GM06990 (cell line): ENCODE measurements around the gene CARTPT.

ENCODE experiments used
- DNase-seq: peaks from one replicate; pipeline ENCODE4 v3.0.0-alpha.2; 2011; ENCODE audit not compliant: insufficient read length; ENCODE audit errors: extremely low read depth
- H3K27me3 ChIP-seq: replicated peaks from 2 replicates; pipeline ENCODE4 v1.6.0; 2011; ENCODE audit warnings: low read length; ENCODE audit not compliant: control insufficient read depth, insufficient read depth
- H3K36me3 ChIP-seq: 2 replicates; pipeline ENCODE4 v1.5.1; 2011; ENCODE audit warnings: low read length; ENCODE audit not compliant: control insufficient read depth, insufficient read depth
- H3K4me3 ChIP-seq: replicated peaks from 2 replicates; pipeline ENCODE4 v1.5.1; 2011; ENCODE audit warnings: low read depth, mild to moderate bottlenecking, control low read depth, low read length
- TF ChIP-seq, protein P1 (sequence below): IDR thresholded peaks from 2 replicates; pipeline ENCODE4 v1.5.1; 2011; ENCODE audit warnings: low read length, control low read depth, mild to moderate bottlenecking, inconsistent platforms; ENCODE audit not compliant: insufficient read depth, poor library complexity, severe bottlenecking

CARTPT gene

DNA sequence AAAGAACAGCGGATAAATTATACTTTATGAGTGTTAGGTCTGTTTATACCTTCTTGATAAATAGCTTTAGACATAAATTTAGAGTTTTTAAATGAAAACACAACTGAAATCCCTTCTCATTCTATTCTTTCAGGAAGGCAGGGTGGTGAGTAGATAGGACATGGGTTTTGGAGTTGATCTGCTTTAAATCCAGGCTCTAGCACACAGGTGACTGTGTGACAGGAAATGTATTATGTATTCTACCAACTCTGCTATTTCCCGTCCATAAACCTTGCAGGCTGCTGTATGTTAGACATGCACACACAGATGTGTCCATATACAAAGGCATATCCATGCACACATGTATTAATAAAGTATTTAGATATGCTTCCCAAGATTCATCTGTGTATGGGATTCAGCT, 19.3 kb upstream of the CARTPT start:
- no peaks in the 10 kb centered on the region for H3K36me3 ChIP-seq
- no peak for DNase-seq
- H3K4me3 ChIP-seq = no peak overlapping the region
- TF ChIP-seq, protein P1, sequence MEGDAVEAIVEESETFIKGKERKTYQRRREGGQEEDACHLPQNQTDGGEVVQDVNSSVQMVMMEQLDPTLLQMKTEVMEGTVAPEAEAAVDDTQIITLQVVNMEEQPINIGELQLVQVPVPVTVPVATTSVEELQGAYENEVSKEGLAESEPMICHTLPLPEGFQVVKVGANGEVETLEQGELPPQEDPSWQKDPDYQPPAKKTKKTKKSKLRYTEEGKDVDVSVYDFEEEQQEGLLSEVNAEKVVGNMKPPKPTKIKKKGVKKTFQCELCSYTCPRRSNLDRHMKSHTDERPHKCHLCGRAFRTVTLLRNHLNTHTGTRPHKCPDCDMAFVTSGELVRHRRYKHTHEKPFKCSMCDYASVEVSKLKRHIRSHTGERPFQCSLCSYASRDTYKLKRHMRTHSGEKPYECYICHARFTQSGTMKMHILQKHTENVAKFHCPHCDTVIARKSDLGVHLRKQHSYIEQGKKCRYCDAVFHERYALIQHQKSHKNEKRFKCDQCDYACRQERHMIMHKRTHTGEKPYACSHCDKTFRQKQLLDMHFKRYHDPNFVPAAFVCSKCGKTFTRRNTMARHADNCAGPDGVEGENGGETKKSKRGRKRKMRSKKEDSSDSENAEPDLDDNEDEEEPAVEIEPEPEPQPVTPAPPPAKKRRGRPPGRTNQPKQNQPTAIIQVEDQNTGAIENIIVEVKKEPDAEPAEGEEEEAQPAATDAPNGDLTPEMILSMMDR = no peak
- no peaks in the 10 kb centered on the region; the same call in 1 of the 2 replicates for H3K27me3 ChIP-seq

DNA sequence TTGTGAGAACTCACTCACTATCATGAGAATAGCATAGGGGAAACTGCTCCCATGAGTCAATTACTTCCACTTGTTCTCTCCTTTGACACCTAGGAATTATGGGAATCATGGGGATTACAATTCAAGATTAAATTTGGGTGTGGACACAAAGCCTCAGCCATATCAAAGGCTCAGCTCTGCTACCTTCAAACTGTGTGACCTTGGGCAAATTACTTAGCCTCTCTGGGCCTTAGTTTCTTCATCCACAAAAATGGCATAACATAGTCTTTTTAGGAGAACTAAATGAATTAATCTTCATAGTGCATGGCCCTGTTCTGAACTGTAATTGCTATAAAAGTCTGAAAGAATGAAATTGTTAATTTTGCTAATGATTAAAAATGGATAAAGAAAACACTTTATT, 18.3 kb upstream of the CARTPT start:
- H3K36me3 ChIP-seq = no peaks in the 10 kb centered on the region
- no peaks in the 10 kb centered on the region for H3K27me3 ChIP-seq

DNA sequence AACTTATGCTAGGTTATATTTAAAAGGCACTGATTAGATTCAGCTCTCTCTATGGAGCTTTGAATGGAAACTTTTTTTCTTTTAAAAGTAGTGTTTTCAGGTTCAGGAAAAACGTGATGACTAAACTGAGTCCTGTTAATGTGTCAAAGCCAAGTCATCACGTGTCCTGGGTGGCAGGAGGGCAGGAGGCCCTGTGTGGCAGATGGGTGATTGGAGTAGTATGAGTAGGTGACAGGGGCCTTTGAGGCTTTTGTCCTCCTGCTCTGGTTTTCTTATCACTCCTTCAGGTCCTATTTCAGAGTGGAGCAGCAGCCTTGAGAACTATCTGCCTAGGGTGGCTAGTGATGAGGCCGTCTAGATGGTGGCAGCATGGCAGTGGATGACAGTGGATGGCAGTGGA, 17.7 kb upstream of the CARTPT start:
- no peak for DNase-seq
- TF ChIP-seq, protein P1 = no peak
- H3K4me3 ChIP-seq = no peak overlapping the region
- H3K36me3 ChIP-seq = no peaks in the 10 kb centered on the region
- no peaks in the 10 kb centered on the region for H3K27me3 ChIP-seq

More for the DNA sequence above, 18.3 kb upstream of the CARTPT start:
- TF ChIP-seq, protein P1 = no peak
- H3K4me3 ChIP-seq = no peak overlapping the region
- DNase-seq = no peak

DNA sequence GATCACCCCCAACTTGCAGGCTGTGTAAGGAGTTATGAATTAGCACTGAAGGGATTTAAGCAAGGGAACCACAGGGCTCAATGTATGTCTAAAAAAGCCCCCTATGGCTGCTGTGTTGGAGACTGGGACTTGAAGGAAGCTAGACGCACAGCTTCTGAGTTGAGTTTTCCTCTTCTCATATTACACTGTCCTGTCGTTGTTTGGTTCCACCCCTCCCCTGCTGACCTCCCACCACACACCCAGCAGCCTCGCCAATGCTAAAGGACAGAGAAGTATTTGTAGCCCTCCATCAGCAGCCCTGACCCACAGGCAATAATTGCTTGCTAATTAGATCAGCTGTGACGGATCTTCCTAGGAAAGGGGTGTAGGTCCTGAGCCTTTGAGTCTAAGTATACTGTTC, 15.1 kb upstream of the CARTPT start:
- H3K36me3 ChIP-seq = no peaks in the 10 kb centered on the region
- TF ChIP-seq, protein P1 = no peak
- H3K4me3 ChIP-seq = no peak overlapping the region
- no peak for DNase-seq
- H3K27me3 ChIP-seq = no peaks in the 10 kb centered on the region

DNA sequence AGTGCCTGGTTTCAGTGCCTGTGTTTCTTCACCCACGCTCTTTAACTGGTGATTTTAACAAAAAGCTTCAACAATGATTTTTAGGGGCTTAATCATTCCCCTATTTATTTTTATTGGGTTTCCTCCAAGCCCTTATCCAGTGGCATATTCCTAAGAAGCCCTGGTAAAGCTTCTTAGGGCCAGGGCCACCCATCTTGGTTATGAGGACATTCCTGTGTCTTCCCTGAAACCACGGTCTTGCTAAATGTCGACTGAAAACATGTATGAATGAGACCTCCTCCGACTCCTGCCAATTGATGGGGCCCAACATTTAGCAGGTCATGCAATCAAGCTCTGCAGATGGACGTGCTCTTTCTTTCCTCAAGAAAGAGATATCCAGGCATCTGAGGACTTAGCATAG, 13.7 kb upstream of the CARTPT start:
- Histone ChIP-seq H3K4me3 (no peak overlapping the region), H3K36me3 (no peaks in the 10 kb centered on the region), H3K27me3 (no peaks in the 10 kb centered on the region)
- TF ChIP-seq, protein P1 = no peak
- no peak for DNase-seq

DNA sequence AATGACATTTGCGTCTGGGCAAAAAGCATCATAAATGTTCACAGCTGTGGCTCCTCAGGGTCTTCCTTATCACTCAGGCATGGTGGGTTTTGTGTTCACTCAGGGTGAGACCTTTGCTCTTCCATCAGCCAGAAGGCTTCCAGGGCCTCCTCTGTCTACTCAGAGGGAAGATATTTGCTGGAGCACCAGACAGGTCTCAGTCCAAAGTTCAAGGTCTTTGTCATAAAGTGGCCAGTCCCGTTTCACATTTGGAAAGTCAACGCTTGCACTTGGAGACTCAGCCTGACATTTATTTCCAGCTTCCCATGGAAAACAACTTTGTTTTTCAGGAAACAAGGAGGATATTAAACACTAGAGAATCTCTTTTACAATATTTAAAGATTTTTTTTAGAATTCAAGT, 12.2 kb upstream of the CARTPT start:
- H3K27me3 ChIP-seq = no peaks in the 10 kb centered on the region
- DNase-seq = no peak
- no peaks in the 10 kb centered on the region for H3K36me3 ChIP-seq
- TF ChIP-seq, protein P1 = no peak
- no peak overlapping the region for H3K4me3 ChIP-seq
